Esophagus squamous epithelium (tissue), 4 donors: Measurements from ENCODE around the gene RYR1.

Source experiments
- POLR2A ChIP-seq, 4 donors: fragments of 450-650 bp; IDR thresholded peaks; one replicate each; pipeline ENCODE4 v1.6.1; 2017; ENCODE audit warnings: antibody characterized with exemption in 4 of 4, mild to moderate bottlenecking in 4 of 4, moderate library complexity in 3 of 4
- TF ChIP-seq, protein P1 (sequence below), 6 experiments: fragments of 450-650 bp in 4 of 6; fragments of 200-600 bp in 2 of 6; sonication (generic) in 2 of 6; IDR thresholded peaks; one replicate each; pipeline ENCODE4 v1.5.1; 2016 to 2019; ENCODE audit warnings: antibody characterized with exemption in 6 of 6, mild to moderate bottlenecking in 4 of 6, moderate library complexity in 4 of 6

DNA sequence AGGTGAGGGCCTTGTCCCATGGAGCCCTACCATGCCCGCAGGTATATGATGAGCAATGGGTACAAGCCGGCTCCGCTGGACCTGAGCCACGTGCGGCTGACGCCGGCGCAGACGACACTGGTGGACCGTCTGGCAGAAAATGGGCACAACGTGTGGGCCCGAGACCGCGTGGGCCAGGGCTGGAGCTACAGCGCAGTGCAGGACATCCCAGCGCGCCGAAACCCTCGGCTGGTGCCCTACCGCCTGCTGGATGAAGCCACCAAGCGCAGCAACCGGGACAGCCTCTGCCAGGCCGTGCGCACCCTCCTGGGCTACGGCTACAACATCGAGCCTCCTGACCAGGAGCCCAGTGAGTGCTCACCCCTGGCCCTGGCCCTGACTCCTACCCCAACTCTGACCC is 32.6 kb downstream of the RYR1 start:
- TF ChIP-seq, protein P1, sequence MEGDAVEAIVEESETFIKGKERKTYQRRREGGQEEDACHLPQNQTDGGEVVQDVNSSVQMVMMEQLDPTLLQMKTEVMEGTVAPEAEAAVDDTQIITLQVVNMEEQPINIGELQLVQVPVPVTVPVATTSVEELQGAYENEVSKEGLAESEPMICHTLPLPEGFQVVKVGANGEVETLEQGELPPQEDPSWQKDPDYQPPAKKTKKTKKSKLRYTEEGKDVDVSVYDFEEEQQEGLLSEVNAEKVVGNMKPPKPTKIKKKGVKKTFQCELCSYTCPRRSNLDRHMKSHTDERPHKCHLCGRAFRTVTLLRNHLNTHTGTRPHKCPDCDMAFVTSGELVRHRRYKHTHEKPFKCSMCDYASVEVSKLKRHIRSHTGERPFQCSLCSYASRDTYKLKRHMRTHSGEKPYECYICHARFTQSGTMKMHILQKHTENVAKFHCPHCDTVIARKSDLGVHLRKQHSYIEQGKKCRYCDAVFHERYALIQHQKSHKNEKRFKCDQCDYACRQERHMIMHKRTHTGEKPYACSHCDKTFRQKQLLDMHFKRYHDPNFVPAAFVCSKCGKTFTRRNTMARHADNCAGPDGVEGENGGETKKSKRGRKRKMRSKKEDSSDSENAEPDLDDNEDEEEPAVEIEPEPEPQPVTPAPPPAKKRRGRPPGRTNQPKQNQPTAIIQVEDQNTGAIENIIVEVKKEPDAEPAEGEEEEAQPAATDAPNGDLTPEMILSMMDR (IDR thresholded peaks at IDR 0.05) = no peak
- no peak for TF ChIP-seq POLR2A (IDR thresholded peaks at IDR 0.05)
